Skin of body (tissue), 2 donors: Measurements from ENCODE around the gene PI4KA. TPM values are rescaled to one million over a fixed set of nuclear protein-coding genes. Genes with fewer than 3 reads are reported as not detected.

Source experiments
- DNase-seq: peaks from one replicate; lab custom pipeline; 2025; lab: John Stamatoyannopoulos, UW
- total RNA-seq: library from RNA; depleted of rRNA; stranded (reverse); fragments of >200 nt; gene quantifications from one replicate; pipeline ENCODE4 v1.2.3, GENCODE V29; 2014

PI4KA gene
- total RNA-seq, 1 donor from 2014 or later = 40.5 TPM

GRCh38 chr22:20816559-20816958 is 42.1 kb downstream of the PI4KA start:
- DNase-seq = no peak

GRCh38 chr22:20815477-20816050 is 43.0 kb downstream of the PI4KA start:
- no peak for DNase-seq

- no peak for DNase-seq
Measured at GRCh38 chr22:20814221-20814808, 44.3 kb downstream of the PI4KA start.

DNA sequence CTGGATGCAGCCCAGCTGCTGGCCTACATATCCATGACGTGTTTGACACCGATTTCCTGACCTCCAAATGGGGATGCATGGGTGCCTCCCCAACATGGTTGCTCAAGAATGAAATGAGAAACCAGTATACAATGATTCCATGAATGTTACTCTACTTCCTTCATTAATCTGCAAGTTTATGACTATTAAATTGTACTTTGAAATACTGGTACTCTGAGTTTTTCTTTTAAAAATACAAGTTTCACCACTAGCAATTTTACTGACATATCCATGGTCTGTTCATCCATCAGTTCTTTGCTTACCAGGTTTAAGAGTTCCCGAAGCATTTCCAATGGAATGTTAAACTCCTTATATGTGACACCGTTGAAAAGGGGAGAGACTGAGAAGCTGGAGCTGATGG is 45.6 kb downstream of the PI4KA start:
- DNase-seq = no peak

- DNase-seq = no peak
Measured at GRCh38 chr22:20811971-20812660, 46.5 kb downstream of the PI4KA start.

DNA sequence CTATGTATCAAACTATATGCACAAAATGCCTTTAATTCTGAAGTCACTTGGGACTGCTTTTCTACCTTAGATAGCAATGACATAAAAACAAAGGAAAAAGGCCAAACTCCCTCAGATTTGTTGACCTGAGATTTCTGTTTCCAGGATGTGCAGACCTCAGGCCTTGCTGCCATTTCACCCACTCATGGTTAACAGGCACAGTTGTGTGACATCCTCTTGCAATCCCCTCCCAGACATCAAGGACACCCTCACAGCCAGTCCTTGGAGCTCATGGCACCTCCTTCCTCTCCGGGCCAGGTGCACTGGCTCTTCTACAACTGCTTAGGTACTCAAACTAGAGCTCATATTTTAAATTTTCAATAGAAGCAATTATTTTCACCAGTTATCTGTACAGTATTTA is 47.4 kb downstream of the PI4KA start:
- no peak for DNase-seq

- DNase-seq = no peak
Measured at GRCh38 chr22:20810645-20811044, 48.0 kb downstream of the PI4KA start.

DNA sequence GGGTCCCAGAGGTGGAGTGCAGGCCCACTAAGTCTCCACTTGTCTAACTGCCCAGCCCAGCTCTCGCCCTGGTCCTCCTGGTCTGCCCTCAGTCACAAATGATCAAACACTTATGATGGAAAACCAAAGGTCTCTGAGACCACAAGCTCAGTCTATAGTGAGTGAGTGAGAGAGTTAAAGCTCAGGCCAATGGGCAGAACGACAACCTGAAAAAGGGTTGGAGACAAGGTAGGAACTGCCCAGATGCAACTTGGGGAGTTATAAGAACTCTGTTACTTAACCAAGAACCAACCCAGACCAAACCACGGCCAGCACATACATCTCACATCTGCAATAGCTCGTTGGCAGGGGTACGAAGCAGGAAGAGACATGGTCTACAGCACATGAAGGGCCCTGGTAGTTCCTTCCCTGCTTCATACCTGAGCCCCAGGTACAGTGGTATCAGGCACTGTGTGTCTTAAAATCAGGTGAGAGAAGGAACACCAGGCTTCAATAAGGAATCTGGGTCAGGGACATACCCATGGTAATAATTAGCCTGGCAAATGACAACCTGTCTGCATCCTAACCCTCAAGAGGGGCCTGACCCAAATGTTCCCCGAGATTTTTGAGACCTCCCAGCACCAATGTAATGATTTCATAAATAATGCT is 48.9 kb downstream of the PI4KA start:
- no peak for DNase-seq

DNA sequence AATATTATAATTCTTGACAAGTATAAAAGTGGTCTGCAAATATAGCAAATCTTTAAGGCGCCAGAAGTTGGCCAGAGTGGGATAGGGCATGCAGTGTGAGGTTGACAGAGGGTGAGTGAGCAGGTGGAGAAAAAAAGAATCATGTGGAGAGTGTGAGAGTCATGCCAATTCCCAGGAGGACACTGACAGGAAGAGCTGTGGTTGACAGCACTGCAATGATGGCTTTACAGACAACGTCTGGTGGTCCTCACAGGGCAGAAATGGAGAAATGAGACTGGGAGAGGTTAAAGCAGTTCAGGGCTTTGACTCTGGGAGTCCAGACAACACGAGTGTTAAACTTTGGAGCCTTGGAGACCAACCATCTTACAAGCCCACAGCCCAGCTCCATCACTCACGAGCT is 49.8 kb downstream of the PI4KA start:
- no peak for DNase-seq

DNA sequence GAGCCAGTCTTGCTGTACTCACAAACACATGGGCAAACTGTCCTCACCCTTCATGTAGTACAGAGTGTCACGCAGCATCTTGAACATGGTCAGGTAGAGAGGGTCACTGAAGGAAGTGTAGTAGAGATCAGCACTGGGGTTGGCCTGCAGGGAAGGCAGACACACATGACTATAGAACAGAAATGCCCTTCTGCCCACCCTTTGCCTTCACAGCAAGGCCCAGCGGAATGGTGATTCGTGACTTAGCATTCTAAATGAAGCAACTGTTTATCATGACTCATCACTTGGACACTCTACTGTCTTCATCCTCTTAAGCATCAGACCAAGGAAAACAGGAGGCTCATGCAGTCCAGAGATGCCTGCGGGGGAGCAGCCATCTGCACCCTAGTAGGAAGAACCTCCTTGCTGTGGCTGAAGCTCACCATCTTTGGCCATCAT is 51.3 kb downstream of the PI4KA start:
- no peak for DNase-seq

GRCh38 chr22:20805972-20806471 is 52.6 kb downstream of the PI4KA start:
- no peak for DNase-seq

DNA sequence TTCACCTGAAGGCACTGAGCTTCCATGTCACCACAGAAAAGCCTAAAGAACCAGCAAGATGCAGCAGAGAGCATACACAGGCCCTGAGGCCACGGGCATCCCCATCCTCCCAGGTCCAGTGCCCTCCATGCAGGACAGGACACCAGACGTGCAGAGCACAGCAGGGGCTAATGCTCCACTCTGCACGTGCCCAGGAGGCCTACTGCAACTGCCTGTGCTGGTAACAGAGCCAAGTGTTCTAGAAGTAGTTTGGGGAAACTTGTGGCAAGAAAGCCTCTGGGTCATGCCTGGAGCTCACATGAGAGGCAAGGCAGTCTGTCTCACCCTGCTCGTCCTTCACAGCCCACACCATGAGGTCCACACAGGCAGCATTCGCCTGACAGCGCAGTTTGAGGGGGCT is 54.0 kb downstream of the PI4KA start:
- DNase-seq = no peak

DNA sequence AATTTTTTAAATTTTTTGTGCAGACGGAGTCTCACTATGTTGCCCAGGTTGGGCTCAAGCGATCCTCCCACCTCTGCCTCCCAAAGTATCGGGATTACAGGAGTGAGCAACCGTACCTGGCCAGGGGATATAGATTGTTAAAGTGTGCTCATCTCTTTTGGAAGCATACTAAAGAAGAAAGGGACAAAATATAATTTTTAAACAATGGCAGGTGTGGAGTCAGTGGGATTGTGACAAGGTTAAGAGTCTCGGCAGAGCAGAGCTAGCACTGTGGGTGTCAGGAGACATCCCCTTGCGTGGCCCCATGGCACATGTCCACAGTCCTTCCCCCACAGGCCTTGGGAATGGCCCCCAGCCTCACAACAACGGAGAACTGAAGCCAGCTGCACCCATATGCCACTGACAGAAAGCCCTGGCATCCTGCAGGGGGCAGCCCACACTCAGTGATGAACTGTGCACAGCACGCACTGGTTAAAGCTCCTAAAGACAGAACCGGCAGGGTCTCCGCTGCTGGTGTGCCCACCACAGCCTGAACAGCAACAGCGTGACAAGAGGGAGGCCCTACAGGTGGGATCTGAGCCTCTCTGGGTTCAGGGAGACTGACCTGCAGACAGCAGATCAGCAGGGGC is 54.8 kb downstream of the PI4KA start:
- no peak for DNase-seq

DNA sequence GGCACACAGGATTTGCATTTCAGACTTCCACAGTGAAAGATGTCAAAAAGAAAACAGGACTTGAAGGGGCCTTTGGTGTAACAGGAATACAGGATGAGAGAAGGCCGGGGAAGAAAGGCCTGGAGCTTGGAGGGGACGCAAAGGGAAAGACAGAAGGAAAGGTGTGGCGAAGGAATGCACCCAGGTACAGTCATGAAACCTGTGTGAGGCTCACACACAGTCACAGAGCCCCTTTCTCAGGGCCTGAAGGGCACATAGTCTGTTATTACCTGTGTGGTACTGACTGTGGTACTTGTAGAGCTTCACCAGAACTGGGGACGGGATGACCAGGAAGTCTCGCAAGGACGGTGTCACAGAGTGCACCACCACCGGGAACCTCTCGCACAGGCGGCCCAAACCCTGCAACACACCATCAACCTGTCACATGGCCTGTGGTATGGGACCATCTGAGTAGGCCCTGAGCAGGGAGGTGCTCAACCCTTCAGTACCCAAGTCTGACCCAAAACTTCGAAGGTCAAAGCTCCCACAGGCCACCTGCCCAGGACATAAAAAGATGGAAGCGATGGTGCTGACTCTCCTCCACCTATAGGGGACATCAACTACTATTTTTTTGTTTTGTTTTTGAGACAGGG is 55.6 kb downstream of the PI4KA start:
- DNase-seq = no peak

DNA sequence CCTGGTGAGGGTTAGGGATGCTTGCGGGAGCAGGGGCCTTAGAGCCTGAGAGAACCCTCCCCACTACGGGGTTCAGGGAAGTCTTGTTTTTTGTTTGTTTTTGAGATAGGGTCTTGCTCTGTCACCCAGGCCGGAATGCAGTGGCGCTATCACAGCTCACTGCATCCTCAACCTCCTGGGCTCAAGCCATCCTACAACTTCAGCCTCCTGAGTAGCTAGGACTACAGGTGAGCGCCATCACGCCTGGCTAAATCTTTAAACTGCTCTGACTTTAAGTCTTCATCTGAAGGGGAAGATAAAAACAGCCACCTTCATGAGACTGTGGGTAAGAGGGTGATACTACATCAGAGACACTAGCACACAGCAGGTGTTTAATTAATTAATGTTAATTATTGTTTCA is 56.2 kb downstream of the PI4KA start:
- no peak for DNase-seq

DNA sequence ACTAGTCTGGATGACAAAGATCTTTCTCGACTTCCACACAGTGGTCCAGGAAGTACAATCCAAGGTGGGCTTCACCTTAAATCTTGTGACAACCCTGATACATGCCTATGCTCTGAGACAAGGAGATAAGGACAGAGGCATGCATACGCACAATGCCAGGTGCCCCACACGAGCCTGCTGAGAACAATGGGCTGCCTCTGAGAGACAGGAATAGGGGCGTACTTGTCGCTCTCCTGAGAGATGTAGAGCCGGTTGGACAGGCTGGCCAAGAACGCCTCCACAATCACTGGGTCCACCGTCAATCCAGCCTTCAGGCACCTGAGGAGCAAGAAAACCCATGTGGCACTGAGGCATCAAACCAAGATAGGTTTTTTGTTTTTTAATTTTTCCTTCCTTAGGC is 59.2 kb downstream of the PI4KA start:
- DNase-seq = no peak

DNA sequence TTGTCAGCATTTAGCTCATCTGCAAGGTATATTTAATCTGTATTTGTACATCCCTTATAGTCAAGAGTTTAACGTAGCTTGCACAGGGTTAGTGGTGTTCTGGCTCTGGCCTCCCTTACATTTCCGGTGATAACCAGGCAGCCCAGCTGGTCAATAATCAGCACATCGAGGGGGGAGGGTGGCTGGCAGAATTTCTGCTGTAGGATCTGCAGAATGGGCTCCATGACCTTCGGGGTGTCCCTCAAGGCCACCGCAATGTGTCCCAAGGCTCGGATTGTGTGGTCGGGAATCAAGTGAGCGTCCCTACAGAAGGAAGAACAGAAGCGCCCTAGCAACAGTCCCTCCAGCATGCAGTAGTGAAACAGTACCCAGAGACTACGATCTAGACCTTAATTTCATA is 59.6 kb downstream of the PI4KA start:
- DNase-seq = no peak

DNA sequence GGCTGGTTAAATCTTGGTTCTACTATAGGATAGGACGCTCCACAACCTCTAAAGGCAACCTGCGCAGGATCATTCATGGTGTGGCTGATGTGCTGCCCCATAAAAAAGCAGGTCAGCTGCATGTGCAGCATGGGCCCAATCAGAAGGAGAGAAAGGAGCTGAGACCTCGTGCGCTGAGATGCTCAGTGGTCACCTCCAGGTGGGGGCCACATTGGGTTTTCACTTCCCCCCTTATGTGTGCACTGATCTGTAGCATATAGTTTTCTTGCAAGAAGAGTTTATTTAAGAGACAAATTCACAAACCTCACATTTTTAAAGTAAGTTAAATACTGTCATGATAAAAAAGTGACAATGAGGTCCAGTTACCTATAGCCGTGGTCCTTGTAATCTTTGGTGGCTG is 60.4 kb downstream of the PI4KA start:
- no peak for DNase-seq

GRCh38 chr22:20796731-20797130 is 61.9 kb downstream of the PI4KA start:
- DNase-seq = no peak

DNA sequence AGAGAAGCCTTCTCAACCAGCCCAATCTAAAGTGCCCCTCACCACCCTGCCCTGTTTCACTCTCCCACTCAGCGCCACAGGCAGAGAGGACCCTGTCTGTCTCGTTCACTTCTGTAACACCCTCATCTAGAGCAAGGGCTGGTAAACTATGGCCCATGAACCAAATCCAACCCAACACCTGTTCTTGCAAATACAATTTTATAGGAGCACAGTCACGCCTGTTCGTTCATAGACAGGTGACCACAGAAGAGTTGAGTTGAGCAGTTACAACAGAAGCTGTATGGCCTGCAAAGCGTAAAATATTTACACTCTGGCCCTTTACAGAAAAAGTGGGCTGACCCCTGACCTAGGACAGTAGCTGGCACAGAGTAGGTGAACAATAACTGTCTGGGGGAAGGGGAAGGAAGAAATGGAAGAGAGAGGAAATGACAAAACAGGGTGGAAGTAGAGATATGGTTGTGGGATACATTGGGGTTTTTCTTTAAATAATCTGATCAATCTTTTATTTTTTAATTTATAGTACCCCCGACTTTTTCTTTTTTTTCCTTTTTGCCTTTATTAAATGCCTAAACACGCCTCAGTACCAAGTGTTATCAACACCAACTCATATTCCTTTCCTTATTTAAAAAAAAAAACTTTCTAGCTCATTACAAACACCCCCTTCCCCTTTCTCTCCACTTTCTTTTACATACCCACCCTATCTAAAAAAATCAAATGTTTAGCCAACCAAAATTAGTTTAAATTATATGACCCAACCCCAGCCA is 63.8 kb downstream of the PI4KA start:
- no peak for DNase-seq
